CD4-positive, CD25-positive, alpha-beta regulatory T cell (primary cell): Measurements from ENCODE around the gene VWA8. TPM values are rescaled to one million over a fixed set of nuclear protein-coding genes. Genes with fewer than 3 reads are reported as not detected.

Experiments
- ATAC-seq, 2 donors: fragments of 150-1000 bp; cut with Tn5 transposase; one replicate each; pipeline ENCODE4 v1.10.0; 2021; ENCODE audit warnings: low read depth in 2 of 2, moderate number of reproducible peaks in 2 of 2, moderate library complexity in 1 of 2
- DNase-seq, 3 donors: peaks; one replicate each; pipeline versions ENCODE4 v3.0.0 to v3.0.0-alpha.2; 2012 to 2022; ENCODE audit warnings: mixed read lengths in 1 of 3
- H3K27ac ChIP-seq: one replicate; pipeline ENCODE4 v1.7.0; 2013; ENCODE audit warnings: mild to moderate bottlenecking, low read length; ENCODE audit not compliant: insufficient read depth, poor library complexity, severe bottlenecking
- H3K27me3 ChIP-seq: one replicate; pipeline ENCODE4 v1.7.0; 2013; ENCODE audit warnings: low read length; ENCODE audit not compliant: control insufficient read depth, insufficient read depth
- H3K36me3 ChIP-seq: one replicate; pipeline ENCODE4 v1.7.0; 2013; ENCODE audit warnings: mild to moderate bottlenecking, low read length, moderate library complexity; ENCODE audit not compliant: control insufficient read depth, insufficient read depth
- H3K4me1 ChIP-seq: 2 replicates; pipeline ENCODE4 v1.7.0; 2013; ENCODE audit warnings: mild to moderate bottlenecking, low read length; ENCODE audit not compliant: insufficient read depth, control insufficient read depth, poor library complexity, severe bottlenecking
- H3K4me3 ChIP-seq: one replicate; pipeline ENCODE4 v1.7.0; 2013; ENCODE audit warnings: low read depth, mild to moderate bottlenecking, low read length, moderate library complexity
- H3K9me3 ChIP-seq, 2 experiments: 1 replicate in 1 of 2; 2 replicates in 1 of 2; pipeline ENCODE4 v1.7.0; 2013; ENCODE audit warnings: low read length in 2 of 2, mild to moderate bottlenecking in 1 of 2, moderate library complexity in 1 of 2; ENCODE audit not compliant: control insufficient read depth in 2 of 2
- H3K27ac Mint-ChIP-seq, 3 donors: one replicate each; pipeline ENCODE4 v1.8.0; 2020 to 2022; ENCODE audit warnings: mild to moderate bottlenecking in 3 of 3, mixed read lengths in 3 of 3, moderate library complexity in 2 of 3
- H3K27me3 Mint-ChIP-seq: one replicate; pipeline ENCODE4 v1.8.0; 2022; ENCODE audit warnings: mild to moderate bottlenecking, mixed read lengths
- H3K36me3 Mint-ChIP-seq: one replicate; pipeline ENCODE4 v1.8.0; 2020; ENCODE audit warnings: mixed read lengths
- H3K4me1 Mint-ChIP-seq, 4 donors: one replicate each; pipeline ENCODE4 v1.8.0; 2020 to 2022; ENCODE audit warnings: mixed read lengths in 4 of 4, mild to moderate bottlenecking in 1 of 4
- H3K4me3 Mint-ChIP-seq, 4 donors: one replicate each; pipeline ENCODE4 v1.8.0; 2020 to 2022; ENCODE audit warnings: mild to moderate bottlenecking in 4 of 4, mixed read lengths in 4 of 4, moderate library complexity in 3 of 4
- H3K9me3 Mint-ChIP-seq, 7 donors: one replicate each; pipeline ENCODE4 v1.8.0; 2020 to 2022; ENCODE audit warnings: mixed read lengths in 7 of 7, mild to moderate bottlenecking in 3 of 7, moderate library complexity in 2 of 7
- polyA plus RNA-seq, 4 donors: library from polyadenylated mRNA; unstranded; fragments of 300-500 nt; fragmentation: Illumina TruSeq; gene quantifications; one replicate each; pipeline ENCODE4 v1.2.3, GENCODE V29; 2021
- total RNA-seq: library from RNA; stranded (reverse); gene quantifications from one replicate; pipeline ENCODE4 v1.2.3, GENCODE V29; 2022

Gene VWA8
- total and polyA plus RNA-seq, 5 donors from 2014 or later = 4.0 to 22.8 (median 4.5) TPM

DNA sequence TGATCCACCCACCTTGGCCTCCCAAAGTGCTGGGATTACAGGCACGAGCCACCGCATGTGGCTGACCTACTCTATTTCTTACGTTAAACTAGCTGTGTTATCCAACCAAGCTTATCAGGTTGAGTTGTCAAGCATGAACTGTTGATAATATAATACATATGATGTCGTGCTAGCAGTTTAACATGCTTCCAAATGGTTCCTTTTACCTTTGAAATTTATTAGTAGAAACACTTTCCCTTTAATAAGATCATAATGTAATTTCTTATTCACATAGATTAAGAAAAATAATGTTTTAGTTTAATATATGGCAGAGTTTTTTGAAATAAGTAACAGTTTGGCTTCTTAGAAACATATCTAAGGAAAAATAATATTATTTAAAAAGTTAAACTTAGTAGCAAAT lies 34.4 kb upstream of the VWA8 start:
- no peak overlapping the region for H3K4me3 Mint-ChIP-seq
- H3K27me3 ChIP-seq = peaks cover 2% of the 10 kb centered on the region
- no peaks in the 10 kb centered on the region for H3K36me3 Mint-ChIP-seq
- peaks cover 0 to 2% (median 0%) of the 10 kb centered on the region in 7 donors for H3K9me3 Mint-ChIP-seq
- H3K27me3 Mint-ChIP-seq = peaks cover 31% of the 10 kb centered on the region
- ATAC-seq (no peak), DNase-seq (no peak)
- H3K9me3 ChIP-seq = no peaks in the 10 kb centered on the region
- H3K27ac Mint-ChIP-seq = no peak overlapping the region
- H3K36me3 ChIP-seq = no peaks in the 10 kb centered on the region
- no peaks in the 10 kb centered on the region for H3K4me1 ChIP-seq
- peaks cover 0 to 4% (median 0%) of the 10 kb centered on the region in 4 donors for H3K4me1 Mint-ChIP-seq
- no peak overlapping the region for H3K4me3 ChIP-seq
- no peak overlapping the region for H3K27ac ChIP-seq

DNA sequence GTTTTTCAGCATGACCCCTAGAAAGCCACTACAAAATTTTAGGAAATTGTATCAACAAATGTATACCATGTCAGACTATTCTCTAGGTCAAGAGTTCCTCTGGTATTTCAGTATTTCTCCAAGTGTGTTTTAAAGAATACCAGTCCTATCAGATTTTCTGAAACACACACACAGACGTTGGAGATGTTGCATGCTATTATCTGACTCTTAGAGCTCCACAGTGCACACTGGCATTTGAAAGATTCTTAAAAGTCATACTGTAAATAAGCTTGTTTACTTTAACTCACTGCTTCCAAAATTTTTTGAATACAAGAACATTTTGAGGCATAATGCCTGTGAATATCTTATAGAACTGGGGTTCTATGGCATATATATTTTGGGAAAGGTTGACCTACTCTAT lies 33.8 kb upstream of the VWA8 start:
- Mint-ChIP-seq H3K9me3 (peaks cover 0 to 2% (median 0%) of the 10 kb centered on the region in 7 donors), H3K36me3 (no peaks in the 10 kb centered on the region), H3K27me3 (peaks cover 29% of the 10 kb centered on the region), H3K4me1 (peaks cover 0 to 4% (median 0%) of the 10 kb centered on the region in 4 donors), H3K4me3 (no peak overlapping the region), H3K27ac (no peak overlapping the region)
- Histone ChIP-seq H3K27ac (no peak overlapping the region), H3K9me3 (no peaks in the 10 kb centered on the region), H3K36me3 (no peaks in the 10 kb centered on the region), H3K4me1 (no peaks in the 10 kb centered on the region), H3K27me3 (peaks cover 2% of the 10 kb centered on the region), H3K4me3 (no peak overlapping the region)
- ATAC-seq (no peak), DNase-seq (no peak)

DNA sequence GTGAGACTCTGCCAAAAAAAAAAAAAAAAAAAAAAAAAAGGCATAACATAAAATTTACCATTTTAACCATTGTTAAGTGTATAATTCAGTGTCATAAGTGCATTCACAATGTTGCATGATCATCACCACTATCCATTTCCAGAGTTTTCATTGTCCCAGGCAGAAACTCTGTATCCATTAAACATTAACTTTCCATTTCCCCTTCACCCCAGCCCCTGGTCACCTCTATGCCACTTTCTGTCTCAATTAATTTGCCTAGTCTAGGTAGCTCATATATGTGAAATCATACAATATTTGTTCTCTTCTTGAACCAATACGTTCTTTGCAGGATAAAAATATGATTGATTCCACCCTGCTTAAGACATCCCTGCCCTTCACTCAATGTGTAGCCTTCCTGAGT lies 31.0 kb upstream of the VWA8 start:
- Mint-ChIP-seq H3K36me3 (no peaks in the 10 kb centered on the region), H3K4me3 (no peak overlapping the region), H3K27me3 (peaks cover 24% of the 10 kb centered on the region), H3K9me3 (no peaks in the 10 kb centered on the region), H3K27ac (no peak overlapping the region), H3K4me1 (peaks cover 0 to 4% (median 0%) of the 10 kb centered on the region in 4 donors)
- no peaks in the 10 kb centered on the region for H3K4me1 ChIP-seq
- H3K36me3 ChIP-seq = no peaks in the 10 kb centered on the region
- H3K4me3 ChIP-seq = no peak overlapping the region
- peaks cover 3% of the 10 kb centered on the region for H3K27me3 ChIP-seq
- ATAC-seq (no peak), DNase-seq (no peak)
- H3K27ac ChIP-seq = no peak overlapping the region
- H3K9me3 ChIP-seq = no peaks in the 10 kb centered on the region

DNA sequence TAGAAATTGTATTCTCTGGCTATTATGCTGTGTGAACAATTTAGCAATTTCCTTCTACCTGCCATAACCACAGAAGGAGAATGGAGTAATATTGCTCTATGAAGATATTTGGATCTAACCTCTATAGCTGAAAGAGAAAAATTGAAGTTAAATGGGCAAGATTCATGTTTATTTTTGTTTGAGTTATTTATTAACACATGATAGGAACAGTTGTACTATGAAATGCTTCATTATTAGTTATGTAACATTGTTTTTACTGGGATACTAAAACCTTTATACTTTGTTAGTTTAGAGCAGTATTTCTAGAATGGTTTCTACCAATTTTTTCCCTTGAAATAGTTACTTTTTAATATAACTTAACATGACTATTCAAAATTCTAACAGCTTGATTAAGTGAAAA lies 27.3 kb upstream of the VWA8 start:
- Mint-ChIP-seq H3K9me3 (peaks cover 0 to 2% (median 0%) of the 10 kb centered on the region in 7 donors), H3K36me3 (no peaks in the 10 kb centered on the region), H3K4me3 (no peak overlapping the region), H3K27ac (no peak overlapping the region), H3K27me3 (peaks cover 38% of the 10 kb centered on the region), H3K4me1 (no peaks in the 10 kb centered on the region)
- DNase-seq (no peak), ATAC-seq (no peak)
- Histone ChIP-seq H3K27ac (no peak overlapping the region), H3K4me1 (no peaks in the 10 kb centered on the region), H3K9me3 (no peaks in the 10 kb centered on the region), H3K36me3 (no peaks in the 10 kb centered on the region), H3K4me3 (no peak overlapping the region), H3K27me3 (peaks cover 10% of the 10 kb centered on the region)

DNA sequence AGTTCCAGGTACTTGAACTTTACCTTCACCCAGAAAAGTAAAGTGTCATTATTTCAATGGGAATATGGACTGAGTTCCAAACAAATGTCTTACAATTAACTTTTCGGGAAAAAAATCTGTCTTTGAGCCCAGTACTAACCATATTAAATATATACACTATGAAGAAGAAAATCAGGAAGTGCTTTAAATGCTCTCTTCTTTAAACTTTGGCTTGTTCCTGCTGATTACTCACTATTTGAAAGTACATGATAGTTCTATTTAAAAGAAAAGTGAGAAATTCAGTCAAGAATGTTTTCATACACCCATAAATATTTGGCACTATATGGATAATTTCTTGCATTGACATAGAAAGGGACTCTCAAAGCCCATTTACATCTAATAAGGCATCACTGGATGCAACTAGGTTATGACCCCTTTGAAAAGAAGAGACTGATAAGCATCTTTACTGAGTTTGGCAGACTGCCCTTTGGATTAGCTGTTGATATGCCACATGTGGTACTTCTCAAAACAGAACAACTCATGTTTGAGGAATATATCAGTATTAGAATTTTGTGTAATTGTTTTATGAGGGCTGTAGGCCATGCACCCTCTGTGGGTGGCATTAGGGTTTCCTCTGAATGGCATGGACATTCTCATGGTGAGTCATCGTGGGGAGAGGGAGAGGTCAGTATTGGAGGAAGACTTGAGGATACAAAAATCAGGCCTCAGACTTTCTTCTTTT lies 25.0 kb upstream of the VWA8 start:
- peaks cover 10% of the 10 kb centered on the region for H3K27me3 ChIP-seq
- Mint-ChIP-seq H3K9me3 (peaks cover 0 to 3% (median 0%) of the 10 kb centered on the region in 7 donors), H3K36me3 (no peaks in the 10 kb centered on the region), H3K27me3 (peaks cover 38% of the 10 kb centered on the region), H3K4me3 (no peak overlapping the region), H3K27ac (no peak overlapping the region), H3K4me1 (no peaks in the 10 kb centered on the region)
- ATAC-seq = no peak
- no peak for DNase-seq
- H3K9me3 ChIP-seq = no peaks in the 10 kb centered on the region
- no peak overlapping the region for H3K4me3 ChIP-seq
- no peaks in the 10 kb centered on the region for H3K4me1 ChIP-seq
- H3K27ac ChIP-seq = no peak overlapping the region
- H3K36me3 ChIP-seq = no peaks in the 10 kb centered on the region

DNA sequence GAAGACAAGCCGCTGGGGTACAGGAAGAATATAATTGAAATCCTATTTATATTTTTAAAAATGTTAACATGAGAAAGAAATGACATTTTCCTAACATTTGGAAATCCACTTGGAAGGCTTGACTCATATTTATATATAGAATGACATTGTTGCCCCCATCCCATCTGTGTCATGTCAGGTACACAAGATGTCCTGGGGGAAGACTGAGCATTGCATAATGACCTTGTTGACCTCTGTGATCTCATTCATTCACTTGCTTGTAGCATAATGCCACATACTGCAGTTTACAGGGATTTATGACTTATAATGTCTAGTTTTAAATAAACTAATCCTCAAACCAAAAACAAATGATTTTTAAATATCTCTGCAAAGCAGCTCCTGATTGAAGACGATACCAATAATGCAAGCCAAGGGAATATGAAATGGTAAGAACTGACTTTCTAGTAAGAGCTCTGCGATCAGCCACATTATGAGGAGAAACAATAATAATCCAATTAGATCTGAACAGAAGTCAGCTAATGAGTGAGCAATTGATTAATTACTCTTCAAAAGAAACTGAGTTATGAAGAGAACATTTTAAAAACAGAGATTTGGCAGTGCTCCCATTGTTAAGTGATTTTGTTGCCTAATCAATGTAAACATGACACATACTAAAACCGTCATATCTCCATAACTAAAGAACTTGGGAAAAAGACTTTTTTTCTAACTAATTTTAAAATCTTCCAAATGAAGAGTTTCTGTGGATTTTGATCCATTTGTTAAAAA lies 21.2 kb upstream of the VWA8 start:
- Mint-ChIP-seq H3K27me3 (peaks cover 28% of the 10 kb centered on the region), H3K4me1 (no peaks in the 10 kb centered on the region), H3K9me3 (peaks cover 0 to 3% (median 0%) of the 10 kb centered on the region in 7 donors), H3K27ac (no peak overlapping the region), H3K36me3 (no peaks in the 10 kb centered on the region), H3K4me3 (no peak overlapping the region)
- peaks cover 12% of the 10 kb centered on the region for H3K27me3 ChIP-seq
- no peak for ATAC-seq
- no peaks in the 10 kb centered on the region for H3K36me3 ChIP-seq
- no peaks in the 10 kb centered on the region for H3K9me3 ChIP-seq
- H3K4me3 ChIP-seq = no peak overlapping the region
- H3K4me1 ChIP-seq = no peaks in the 10 kb centered on the region
- no peak overlapping the region for H3K27ac ChIP-seq
- no peak for DNase-seq

DNA sequence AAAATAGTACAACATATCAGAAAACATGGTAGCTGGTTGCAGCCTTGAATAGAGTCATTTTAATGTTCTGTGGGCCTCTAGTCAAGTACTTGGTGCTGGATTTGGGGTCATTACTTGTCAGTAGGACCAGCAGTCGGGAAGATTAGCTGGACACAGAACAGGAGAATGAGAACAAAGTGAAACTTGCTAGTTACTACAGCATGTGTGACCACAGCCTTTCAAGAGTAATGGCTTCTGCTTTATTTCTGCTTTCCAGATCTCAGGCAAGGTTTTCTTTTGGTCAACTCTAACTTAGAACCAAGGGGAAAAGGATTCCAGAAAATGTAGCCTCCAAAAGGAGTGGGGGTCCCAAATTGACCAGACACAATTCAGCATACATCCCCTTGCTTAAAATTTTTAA lies 17.1 kb upstream of the VWA8 start:
- Mint-ChIP-seq H3K27ac (no peak overlapping the region), H3K9me3 (peaks cover 0 to 2% (median 0%) of the 10 kb centered on the region in 7 donors), H3K27me3 (peaks cover 14% of the 10 kb centered on the region), H3K36me3 (no peaks in the 10 kb centered on the region), H3K4me1 (peaks cover 0 to 4% (median 0%) of the 10 kb centered on the region in 4 donors), H3K4me3 (no peak overlapping the region)
- DNase-seq = no peak
- Histone ChIP-seq H3K27me3 (peaks cover 4% of the 10 kb centered on the region), H3K4me3 (no peak overlapping the region), H3K27ac (no peak overlapping the region), H3K9me3 (no peaks in the 10 kb centered on the region), H3K36me3 (no peaks in the 10 kb centered on the region), H3K4me1 (no peaks in the 10 kb centered on the region)
- ATAC-seq = no peak
